ENCODE results near the gene KRT20. TPM values are rescaled to one million over a fixed set of nuclear protein-coding genes. Genes with fewer than 3 reads are reported as not detected.

The KRT20 gene
- total RNA-seq, 1 experiment from 2014 or later: 0.13 TPM

GRCh38 chr17:40827746-40828453 is 57.1 kb downstream of the KRT20 start:
- intact Hi-C loops (cut with micrococcal nuclease; ENCODE audit: unreplicated experiment) (no loop called here), in situ Hi-C loops (cut with HindIII; ENCODE audit: low pct_unique_long_range_greater_than_20kb, low sequenced_read_pairs) (no loop called here)
- DNase-seq (ENCODE audit: low read depth, low spot score): no peak
- Histone ChIP-seq H3K36me3 (ENCODE audit: control insufficient read depth, insufficient read depth, low read length) (0 out of 2 replicates have a peak, but pooled peaks cover under 1% of the 10 kb centered on the region), H3K27me3 (ENCODE audit: control insufficient read depth, insufficient read depth, low read length) (no peaks in the 10 kb centered on the region), H3K9me3 (ENCODE audit: control insufficient read depth, insufficient read depth, low read depth, low read length) (no peaks in the 10 kb centered on the region), H3K4me1 (ENCODE audit: control insufficient read depth, insufficient read depth, low read length) (peaks cover 4% of the 10 kb centered on the region), H3K27ac (ENCODE audit: low read length) (no peak overlapping the region), H3K4me3 (ENCODE audit: low read depth in 2 of 2, low read length in 2 of 2) (no peak overlapping the region)
- TF ChIP-seq SIN3A (IDR thresholded peaks at IDR 0.05; ENCODE audit: borderline replicate concordance, insufficient read depth, low read depth, low read length) (no peak), CTCF (IDR thresholded peaks at IDR 0.05) (no peak), TCF7L2 (IDR thresholded peaks at IDR 0.05; ENCODE audit: low read depth, low read length) (no peak), POLR2AphosphoS5 (IDR thresholded peaks at IDR 0.05; ENCODE audit: low read depth, low read length) (no peak), REST (IDR thresholded peaks at IDR 0.05; ENCODE audit: insufficient read depth in 1 of 2, low read depth in 2 of 2, low read length in 1 of 2) (no peak)
- ChIA-PET POLR2A (no interaction called here), CTCF (no interaction called here)
- BruUV-seq (replicated peaks): no TSS peak
- 0 out of 2 replicates have a peak, but pooled peaks have one; percentile 34 for ATAC-seq

Other genes with a start within 250 kb of the KRT20 start
- 129 TPM for gene SMARCE1, start 237.4 kb downstream of the KRT20 start, total RNA-seq (2021; ENCODE audit: unreplicated experiment)
- not detected for gene KRT222, start 220.1 kb downstream of the KRT20 start, total RNA-seq (2021; ENCODE audit: unreplicated experiment)
- not detected for gene KRT24, start 181.5 kb downstream of the KRT20 start, total RNA-seq (2021; ENCODE audit: unreplicated experiment)
- not detected for gene KRT25, start 129.9 kb downstream of the KRT20 start, total RNA-seq (2021; ENCODE audit: unreplicated experiment)
- gene KRT26, start 113.0 kb downstream of the KRT20 start, total RNA-seq (2021; ENCODE audit: unreplicated experiment): not detected
- not detected for gene KRT27, start 102.7 kb downstream of the KRT20 start, total RNA-seq (2021; ENCODE audit: unreplicated experiment)
- gene KRT28, start 85.3 kb downstream of the KRT20 start, total RNA-seq (2021; ENCODE audit: unreplicated experiment): not detected
- gene KRT10, start 62.6 kb downstream of the KRT20 start, total RNA-seq (2021; ENCODE audit: unreplicated experiment): 70.8 TPM
- not detected for gene KRT12, start 18.0 kb downstream of the KRT20 start, total RNA-seq (2021; ENCODE audit: unreplicated experiment)
- gene KRT23, start 52.4 kb upstream of the KRT20 start, total RNA-seq (2021; ENCODE audit: unreplicated experiment): not detected
- gene KRT39, start 81.7 kb upstream of the KRT20 start, total RNA-seq (2021; ENCODE audit: unreplicated experiment): not detected
- not detected for gene KRT40, start 99.1 kb upstream of the KRT20 start, total RNA-seq (2021; ENCODE audit: unreplicated experiment)
- not detected for gene KRTAP3-3, start 108.9 kb upstream of the KRT20 start, total RNA-seq (2021; ENCODE audit: unreplicated experiment)
- gene KRTAP3-2, start 114.7 kb upstream of the KRT20 start, total RNA-seq (2021; ENCODE audit: unreplicated experiment): not detected
- gene KRTAP3-1, start 123.9 kb upstream of the KRT20 start, total RNA-seq (2021; ENCODE audit: unreplicated experiment): not detected
- gene KRTAP1-5, start 142.0 kb upstream of the KRT20 start, total RNA-seq (2021; ENCODE audit: unreplicated experiment): not detected
- gene KRTAP1-4, start 145.0 kb upstream of the KRT20 start, total RNA-seq (2021; ENCODE audit: unreplicated experiment): not detected
- gene KRTAP1-3, start 149.6 kb upstream of the KRT20 start, total RNA-seq (2021; ENCODE audit: unreplicated experiment): not detected
- gene KRTAP1-1, start 156.2 kb upstream of the KRT20 start, total RNA-seq (2021; ENCODE audit: unreplicated experiment): not detected
- gene KRTAP2-1, start 162.1 kb upstream of the KRT20 start, total RNA-seq (2021; ENCODE audit: unreplicated experiment): not detected
- not detected for gene KRTAP2-2, start 170.0 kb upstream of the KRT20 start, total RNA-seq (2021; ENCODE audit: unreplicated experiment)
- gene KRTAP2-3, start 174.9 kb upstream of the KRT20 start, total RNA-seq (2021; ENCODE audit: unreplicated experiment): not detected
- not detected for gene KRTAP2-4, start 180.6 kb upstream of the KRT20 start, total RNA-seq (2021; ENCODE audit: unreplicated experiment)
- gene KRTAP4-7, start 198.9 kb upstream of the KRT20 start, total RNA-seq (2021; ENCODE audit: unreplicated experiment): not detected
- not detected for gene KRTAP4-8, start 212.9 kb upstream of the KRT20 start, total RNA-seq (2021; ENCODE audit: unreplicated experiment)
- not detected for gene KRTAP4-16, start 217.0 kb upstream of the KRT20 start, total RNA-seq (2021; ENCODE audit: unreplicated experiment)
- gene KRTAP4-9, start 220.1 kb upstream of the KRT20 start, total RNA-seq (2021; ENCODE audit: unreplicated experiment): not detected
- gene KRTAP4-11, start 233.1 kb upstream of the KRT20 start, total RNA-seq (2021; ENCODE audit: unreplicated experiment): not detected
- not detected for gene KRTAP4-12, start 238.9 kb upstream of the KRT20 start, total RNA-seq (2021; ENCODE audit: unreplicated experiment)